PC-9 (cell line): ENCODE measurements around the gene MIGA2.

Experiments used
- EZH2 ChIP-seq: fragments of 200-600 bp; sonication (generic); IDR thresholded peaks from 2 replicates; pipeline ENCODE4 v1.8.0; 2017; ENCODE audit warnings: antibody characterized with exemption, low read depth
- TF ChIP-seq, protein P1 (sequence below): fragments of 200-600 bp; sonication (generic); conservative IDR thresholded peaks from 2 replicates; pipeline ENCODE4 v1.6.1; 2017; ENCODE audit warnings: mixed run types, antibody characterized with exemption, mild to moderate bottlenecking, moderate library complexity

DNA sequence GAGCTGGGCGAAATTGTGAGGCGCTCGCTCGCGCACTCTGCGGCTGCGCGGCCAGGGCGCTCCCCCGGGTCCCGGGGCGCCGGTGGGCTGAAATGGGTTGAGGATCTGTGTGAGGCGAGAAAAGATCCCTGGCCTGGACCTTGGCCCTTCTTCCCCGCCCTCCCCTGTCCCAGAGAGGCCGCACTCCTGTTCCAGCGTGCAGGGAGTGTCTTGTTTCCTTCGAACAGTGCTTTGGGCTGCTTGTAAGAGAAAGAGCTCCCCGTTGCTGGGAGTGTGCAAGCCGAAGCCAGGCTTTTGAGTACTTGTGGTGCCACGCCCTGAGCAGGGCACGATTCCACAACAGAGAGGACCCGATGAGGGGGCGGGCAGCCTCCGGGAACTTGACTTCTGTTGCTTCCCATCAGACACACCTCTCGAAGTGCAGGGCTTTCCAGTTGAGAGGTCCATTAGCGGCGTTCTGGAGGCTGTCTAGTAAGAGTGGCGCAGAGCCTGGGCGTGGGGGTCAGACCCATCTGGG, 45.0 kb downstream of the MIGA2 start:
- TF ChIP-seq, protein P1, sequence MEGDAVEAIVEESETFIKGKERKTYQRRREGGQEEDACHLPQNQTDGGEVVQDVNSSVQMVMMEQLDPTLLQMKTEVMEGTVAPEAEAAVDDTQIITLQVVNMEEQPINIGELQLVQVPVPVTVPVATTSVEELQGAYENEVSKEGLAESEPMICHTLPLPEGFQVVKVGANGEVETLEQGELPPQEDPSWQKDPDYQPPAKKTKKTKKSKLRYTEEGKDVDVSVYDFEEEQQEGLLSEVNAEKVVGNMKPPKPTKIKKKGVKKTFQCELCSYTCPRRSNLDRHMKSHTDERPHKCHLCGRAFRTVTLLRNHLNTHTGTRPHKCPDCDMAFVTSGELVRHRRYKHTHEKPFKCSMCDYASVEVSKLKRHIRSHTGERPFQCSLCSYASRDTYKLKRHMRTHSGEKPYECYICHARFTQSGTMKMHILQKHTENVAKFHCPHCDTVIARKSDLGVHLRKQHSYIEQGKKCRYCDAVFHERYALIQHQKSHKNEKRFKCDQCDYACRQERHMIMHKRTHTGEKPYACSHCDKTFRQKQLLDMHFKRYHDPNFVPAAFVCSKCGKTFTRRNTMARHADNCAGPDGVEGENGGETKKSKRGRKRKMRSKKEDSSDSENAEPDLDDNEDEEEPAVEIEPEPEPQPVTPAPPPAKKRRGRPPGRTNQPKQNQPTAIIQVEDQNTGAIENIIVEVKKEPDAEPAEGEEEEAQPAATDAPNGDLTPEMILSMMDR, result no peak
- TF ChIP-seq EZH2, result no peak
